IMR-90 (cell line): Measurements from ENCODE around the gene TXK. TPM values are rescaled to one million over a fixed set of nuclear protein-coding genes. Genes with fewer than 3 reads are reported as not detected.

Experiments used
- ATAC-seq: fragments of 200-7000 bp; cut with Tn5 transposase; 2 replicates; pipeline ENCODE4 v1.9.1; 2020; ENCODE audit warnings: low read depth, mild to moderate bottlenecking, moderate library complexity
- BruUV-seq: library from RNA; stranded (reverse); fragments of 400-500 nt; replicated peaks from 2 replicates; lab custom pipeline; 2021; lab: Mats Ljungman, UMichigan
- CTCF ChIA-PET: fragments of 300-600 bp; formaldehyde crosslinking; extraction: SDS; loops from one replicate; lab custom pipeline; 2021; ENCODE audit warnings: antibody characterized with exemption; lab: Yijun Ruan, JAX
- POLR2A ChIA-PET: fragments of 300-600 bp; sonication (Branson Sonifier 250); formaldehyde crosslinking; loops from one replicate; lab custom pipeline; 2022; ENCODE audit warnings: antibody characterized with exemption; ENCODE audit not compliant: unreplicated experiment; lab: Charles Lee
- DNase-seq: peaks from one replicate; pipeline ENCODE4 v3.0.0; 2013
- H2AFZ ChIP-seq: replicated peaks from 2 replicates; pipeline ENCODE3; 2013; ENCODE audit warnings: low read length, mild to moderate bottlenecking; ENCODE audit not compliant: poor library complexity
- H2AK5ac ChIP-seq: 2 replicates; pipeline ENCODE4 v1.6.1; 2013; ENCODE audit warnings: low read depth, low read length, inconsistent platforms
- H2AK9ac ChIP-seq: replicated peaks from 2 replicates; pipeline ENCODE3; 2013; ENCODE audit warnings: mild to moderate bottlenecking, low read depth, low read length, moderate library complexity; ENCODE audit not compliant: poor library complexity
- H2BK120ac ChIP-seq: 2 replicates; pipeline ENCODE4 v1.6.1; 2013; ENCODE audit warnings: low read depth, low read length, inconsistent platforms
- H2BK15ac ChIP-seq: 3 replicates; pipeline ENCODE4 v1.6.1; 2013; ENCODE audit warnings: low read depth, low read length, inconsistent platforms
- H2BK20ac ChIP-seq: 2 replicates; pipeline ENCODE4 v1.6.1; 2013; ENCODE audit warnings: low read depth, mild to moderate bottlenecking, inconsistent platforms, low read length, moderate library complexity
- H2BK5ac ChIP-seq: 2 replicates; pipeline ENCODE4 v1.6.1; 2013; ENCODE audit warnings: mild to moderate bottlenecking, low read depth, low read length, inconsistent platforms; ENCODE audit not compliant: poor library complexity, severe bottlenecking
- H3K14ac ChIP-seq: replicated peaks from 2 replicates; pipeline ENCODE4 v1.6.1; 2013; ENCODE audit warnings: low read depth, low read length, inconsistent platforms
- H3K18ac ChIP-seq: 2 replicates; pipeline ENCODE4 v1.6.1; 2013; ENCODE audit warnings: low read depth, low read length, control low read depth
- H3K23ac ChIP-seq: 2 replicates; pipeline ENCODE4 v1.6.1; 2013; ENCODE audit warnings: low read depth, low read length, inconsistent platforms
- H3K27ac ChIP-seq: 2 replicates; pipeline ENCODE4 v1.5.1; 2013; ENCODE audit warnings: mild to moderate bottlenecking, control low read depth, low read length; ENCODE audit not compliant: insufficient read depth
- H3K27me3 ChIP-seq: 2 replicates; pipeline ENCODE4 v1.6.1; 2013; ENCODE audit warnings: low read length; ENCODE audit not compliant: control insufficient read depth, insufficient read depth
- H3K36me3 ChIP-seq: 2 replicates; pipeline ENCODE4 v1.6.1; 2013; ENCODE audit warnings: low read length, mixed read lengths; ENCODE audit not compliant: control insufficient read depth, insufficient read depth
- H3K4ac ChIP-seq: 2 replicates; pipeline ENCODE4 v1.6.1; 2013; ENCODE audit warnings: low read depth, low read length, inconsistent platforms
- H3K4me1 ChIP-seq: 2 replicates; pipeline ENCODE4 v1.6.1; 2013; ENCODE audit warnings: low read length, mixed read lengths; ENCODE audit not compliant: control insufficient read depth, insufficient read depth
- H3K4me2 ChIP-seq: 2 replicates; pipeline ENCODE4 v1.6.1; 2013; ENCODE audit warnings: low read depth, mild to moderate bottlenecking, control low read depth, low read length, moderate library complexity
- H3K4me3 ChIP-seq: 2 replicates; pipeline ENCODE4 v1.5.1; 2013; ENCODE audit warnings: low read depth, mild to moderate bottlenecking, control low read depth, low read length, moderate library complexity; ENCODE audit not compliant: insufficient read depth
- H3K56ac ChIP-seq: 2 replicates; pipeline ENCODE4 v1.6.1; 2013; ENCODE audit warnings: low read length, inconsistent platforms; ENCODE audit not compliant: insufficient read depth; ENCODE audit errors: extremely low read depth
- H3K79me1 ChIP-seq, 2 experiments: 2 replicates each; pipeline ENCODE4 v1.6.1; 2013; ENCODE audit warnings: low read length in 2 of 2, inconsistent platforms in 1 of 2, low read depth in 1 of 2
- H3K9ac ChIP-seq: 2 replicates; pipeline ENCODE4 v1.6.1; 2013; ENCODE audit warnings: low read depth, low read length, control low read depth
- H3K9me1 ChIP-seq: 2 replicates; pipeline ENCODE4 v1.6.1; 2013; ENCODE audit warnings: low read length, inconsistent platforms; ENCODE audit not compliant: insufficient read depth
- H3K9me3 ChIP-seq: 2 replicates; pipeline ENCODE4 v1.6.1; 2013; ENCODE audit warnings: low read length; ENCODE audit not compliant: control insufficient read depth, insufficient read depth
- H4K20me1 ChIP-seq: 2 replicates; pipeline ENCODE4 v1.6.1; 2013; ENCODE audit warnings: low read length, inconsistent platforms; ENCODE audit not compliant: insufficient read depth
- H4K5ac ChIP-seq: 2 replicates; pipeline ENCODE4 v1.6.1; 2013; ENCODE audit warnings: mild to moderate bottlenecking, low read depth, low read length, control low read depth
- H4K8ac ChIP-seq, 2 experiments: 2 replicates each; pipeline ENCODE4 v1.6.1; 2013; ENCODE audit warnings: low read depth in 2 of 2, low read length in 2 of 2, control low read depth in 1 of 2, inconsistent platforms in 1 of 2
- H4K91ac ChIP-seq: 2 replicates; pipeline ENCODE4 v1.6.1; 2013; ENCODE audit warnings: low read depth, low read length, inconsistent platforms; ENCODE audit not compliant: insufficient read depth
- MAFK ChIP-seq: IDR thresholded peaks from 2 replicates; pipeline ENCODE4 v1.6.1; 2012; ENCODE audit warnings: low read depth, low read length, improper control_type of control experiment
- MXI1 ChIP-seq: IDR thresholded peaks from 2 replicates; pipeline ENCODE4 v1.6.1; 2012; ENCODE audit warnings: low read depth, mild to moderate bottlenecking, low read length, moderate library complexity, borderline replicate concordance
- RCOR1 ChIP-seq: IDR thresholded peaks from 2 replicates; pipeline ENCODE4 v1.6.1; 2012; ENCODE audit warnings: mild to moderate bottlenecking, low read length, improper control_type of control experiment; ENCODE audit not compliant: insufficient replicate concordance
- WGBS, 2 experiments: methylation state at CpG; one replicate each; pipeline versions ENCODE4 v1.1.5 to v1.1.7; 2013; ENCODE audit warnings: missing lambda C conversion rate in 2 of 2; ENCODE audit not compliant: insufficient read length in 1 of 2; ENCODE audit errors: extremely low coverage in 2 of 2; 5-methylcytosine and 5-hydroxymethylcytosine counted together
- dilution Hi-C: fragments of 300-500 bp; cut with HindIII; formaldehyde crosslinking; loops from one replicate; pipeline ENCODE4 v1.14.3; 2018; ENCODE audit warnings: low sequenced_read_pairs; ENCODE audit not compliant: unreplicated experiment
- in situ Hi-C: fragments of 300-500 bp; cut with MboI; formaldehyde crosslinking; loops from 3 replicates; pipeline ENCODE4 v1.14.3; 2019; ENCODE audit warnings: low sequenced_read_pairs, inconsistent platforms, mixed read lengths
- intact Hi-C: fragments of 100-400 bp; cut with micrococcal nuclease; formaldehyde crosslinking; loops from 2 replicates; pipeline ENCODE4 v1.10.0; 2022
- polyA plus RNA-seq, 3 experiments: library from polyadenylated mRNA; depleted of rRNA; stranded (reverse); fragments of >200 nt; gene quantifications; 2 replicates each; pipeline ENCODE4 v1.2.3, GENCODE V29; 2012; ENCODE audit warnings: low replicate concordance in 1 of 3
- total RNA-seq: library from RNA; depleted of rRNA; stranded (reverse); fragments of >200 nt; gene quantifications from 2 replicates; pipeline ENCODE4 v1.2.3, GENCODE V29; 2012
- TF ChIP-seq, protein P1 (sequence below): fragments of 150-350 bp; IDR thresholded peaks from 2 replicates; pipeline ENCODE4 v1.6.1; 2017; ENCODE audit warnings: mild to moderate bottlenecking, antibody characterized with exemption, low read length, low read depth
- TF ChIP-seq, protein P2 (sequence below): fragments of 150-350 bp; IDR thresholded peaks from 2 replicates; pipeline ENCODE4 v1.6.1; 2016; ENCODE audit warnings: low read depth, mild to moderate bottlenecking, low read length, moderate library complexity, borderline replicate concordance

Gene TXK
- total and polyA plus RNA-seq, 2 of the 4 experiments (the other 2 are of a cell fraction): not detected

DNA sequence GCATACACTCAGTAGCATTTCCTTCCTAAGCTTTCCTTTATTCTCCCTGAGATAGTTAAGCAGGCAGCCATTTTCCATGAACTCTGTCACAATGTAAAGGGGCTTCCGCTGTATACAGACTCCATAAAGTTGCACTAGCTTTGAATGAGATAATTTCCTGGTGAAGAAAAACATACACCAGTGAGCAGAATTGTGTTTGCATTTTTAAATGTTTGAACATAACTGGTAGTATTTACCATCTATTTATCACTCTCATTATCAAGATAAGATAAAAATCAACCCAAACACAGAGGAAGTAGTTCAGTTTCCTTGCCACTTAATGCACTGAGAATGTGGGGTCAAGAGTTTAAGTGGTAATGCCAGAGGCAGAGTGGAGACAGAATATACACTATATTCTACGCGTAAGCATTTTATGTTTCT is 54.1 kb downstream of the TXK start:
- TF ChIP-seq, protein P1, sequence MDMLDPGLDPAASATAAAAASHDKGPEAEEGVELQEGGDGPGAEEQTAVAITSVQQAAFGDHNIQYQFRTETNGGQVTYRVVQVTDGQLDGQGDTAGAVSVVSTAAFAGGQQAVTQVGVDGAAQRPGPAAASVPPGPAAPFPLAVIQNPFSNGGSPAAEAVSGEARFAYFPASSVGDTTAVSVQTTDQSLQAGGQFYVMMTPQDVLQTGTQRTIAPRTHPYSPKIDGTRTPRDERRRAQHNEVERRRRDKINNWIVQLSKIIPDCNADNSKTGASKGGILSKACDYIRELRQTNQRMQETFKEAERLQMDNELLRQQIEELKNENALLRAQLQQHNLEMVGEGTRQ: no peak
- TF ChIP-seq MAFK (no peak), MXI1 (no peak), RCOR1 (no peak)
- TF ChIP-seq, protein P2, sequence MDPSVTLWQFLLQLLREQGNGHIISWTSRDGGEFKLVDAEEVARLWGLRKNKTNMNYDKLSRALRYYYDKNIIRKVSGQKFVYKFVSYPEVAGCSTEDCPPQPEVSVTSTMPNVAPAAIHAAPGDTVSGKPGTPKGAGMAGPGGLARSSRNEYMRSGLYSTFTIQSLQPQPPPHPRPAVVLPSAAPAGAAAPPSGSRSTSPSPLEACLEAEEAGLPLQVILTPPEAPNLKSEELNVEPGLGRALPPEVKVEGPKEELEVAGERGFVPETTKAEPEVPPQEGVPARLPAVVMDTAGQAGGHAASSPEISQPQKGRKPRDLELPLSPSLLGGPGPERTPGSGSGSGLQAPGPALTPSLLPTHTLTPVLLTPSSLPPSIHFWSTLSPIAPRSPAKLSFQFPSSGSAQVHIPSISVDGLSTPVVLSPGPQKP: no peak
- Histone ChIP-seq H2BK120ac (no peak overlapping the region), H4K5ac (no peak overlapping the region), H3K23ac (no peak overlapping the region), H2AK9ac (no peak overlapping the region), H3K4me1 (no peaks in the 10 kb centered on the region), H3K4me3 (no peak overlapping the region), H4K91ac (no peak overlapping the region), H2BK20ac (no peak overlapping the region), H3K56ac (no peak overlapping the region), H2AFZ (no peak overlapping the region), H3K27ac (no peak overlapping the region), H3K9me3 (no peaks in the 10 kb centered on the region), H3K27me3 (no peaks in the 10 kb centered on the region; the same call in none of the 2 replicates), H3K4ac (no peak overlapping the region), H3K4me2 (no peak overlapping the region), H4K8ac (no peak overlapping the region), H3K18ac (no peak overlapping the region), H3K9ac (no peak overlapping the region), H3K79me1 (no peaks in the 10 kb centered on the region), H4K20me1 (no peaks in the 10 kb centered on the region), H2AK5ac (no peak overlapping the region), H2BK5ac (no peak overlapping the region), H3K9me1 (no peaks in the 10 kb centered on the region), H2BK15ac (no peak overlapping the region), H3K14ac (no peak overlapping the region), H3K36me3 (no peaks in the 10 kb centered on the region)
- ATAC-seq (no peak), DNase-seq (no peak)
- WGBS, 2 experiments: no CpG with 5 or more reads among the region's 3 CpGs
- ChIA-PET CTCF (no interaction called here), POLR2A (no interaction called here)
- dilution Hi-C loops: no loop called here
- BruUV-seq: no TSS peak
- intact Hi-C loops: loop anchor here (5.0 kb wide), 1 partner anchor 43 kb away; no protein-coding TSS in a partner anchor
- in situ Hi-C loops: loop anchor here (10.0 kb wide), 1 partner anchor 395 kb away; no protein-coding TSS in a partner anchor
